Measurements from ENCODE around the gene EDIL3.

The EDIL3 gene

DNA sequence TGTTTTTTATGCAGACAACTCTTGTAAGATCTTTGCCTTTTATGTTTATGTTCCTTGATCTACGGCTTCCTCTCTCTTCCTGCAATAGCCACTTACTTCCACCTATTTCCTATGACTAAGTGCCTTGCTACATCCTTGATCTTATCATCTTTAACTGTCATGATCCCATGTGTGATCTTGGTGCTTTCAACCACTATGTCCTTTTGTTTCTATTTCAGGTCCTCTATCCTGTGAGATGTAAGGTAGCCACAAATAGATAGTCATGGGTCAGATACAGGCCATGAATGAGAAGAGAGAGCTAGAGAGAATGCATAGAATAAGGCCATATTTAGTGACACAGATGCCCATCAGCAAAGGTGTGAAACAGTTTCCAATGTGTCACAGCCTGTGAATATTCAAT, 420.4 kb downstream of the EDIL3 start:
- H3K9me2 ChIP-seq (replicated peaks; ENCODE audit: control insufficient read depth, low read length) = no peaks in the 10 kb centered on the region
- no peaks in the 10 kb centered on the region for H4K20me1 ChIP-seq (ENCODE audit: control insufficient read depth, insufficient read depth, low read depth, low read length)
- H3K9me3 ChIP-seq (ENCODE audit: control insufficient read depth, insufficient read depth, low read length) = no peaks in the 10 kb centered on the region
- no peak overlapping the region for H3K4me3 ChIP-seq (ENCODE audit: low read length)
- H3K4me1 ChIP-seq (ENCODE audit: control insufficient read depth, low read length) = no peaks in the 10 kb centered on the region
- H3K27ac ChIP-seq (ENCODE audit: low read depth, low read length) = no peak overlapping the region
- H3K4me2 ChIP-seq (ENCODE audit: low read length) = no peak overlapping the region
- no peaks in the 10 kb centered on the region for H3K27me3 ChIP-seq (ENCODE audit: control insufficient read depth, low read length)
- TF ChIP-seq EZH2phosphoT487 (IDR thresholded peaks at IDR 0.05; ENCODE audit: borderline replicate concordance, low read length) = no peak
- TF ChIP-seq, protein P1, sequence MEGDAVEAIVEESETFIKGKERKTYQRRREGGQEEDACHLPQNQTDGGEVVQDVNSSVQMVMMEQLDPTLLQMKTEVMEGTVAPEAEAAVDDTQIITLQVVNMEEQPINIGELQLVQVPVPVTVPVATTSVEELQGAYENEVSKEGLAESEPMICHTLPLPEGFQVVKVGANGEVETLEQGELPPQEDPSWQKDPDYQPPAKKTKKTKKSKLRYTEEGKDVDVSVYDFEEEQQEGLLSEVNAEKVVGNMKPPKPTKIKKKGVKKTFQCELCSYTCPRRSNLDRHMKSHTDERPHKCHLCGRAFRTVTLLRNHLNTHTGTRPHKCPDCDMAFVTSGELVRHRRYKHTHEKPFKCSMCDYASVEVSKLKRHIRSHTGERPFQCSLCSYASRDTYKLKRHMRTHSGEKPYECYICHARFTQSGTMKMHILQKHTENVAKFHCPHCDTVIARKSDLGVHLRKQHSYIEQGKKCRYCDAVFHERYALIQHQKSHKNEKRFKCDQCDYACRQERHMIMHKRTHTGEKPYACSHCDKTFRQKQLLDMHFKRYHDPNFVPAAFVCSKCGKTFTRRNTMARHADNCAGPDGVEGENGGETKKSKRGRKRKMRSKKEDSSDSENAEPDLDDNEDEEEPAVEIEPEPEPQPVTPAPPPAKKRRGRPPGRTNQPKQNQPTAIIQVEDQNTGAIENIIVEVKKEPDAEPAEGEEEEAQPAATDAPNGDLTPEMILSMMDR (IDR thresholded peaks at IDR 0.05; ENCODE audit: low read depth, low read length, poor library complexity, severe bottlenecking) = no peak
- no peaks in the 10 kb centered on the region for H3K79me2 ChIP-seq (ENCODE audit: control insufficient read depth, low read length)
- H3K36me3 ChIP-seq (ENCODE audit: control insufficient read depth, low read length) = no peaks in the 10 kb centered on the region
- no peaks in the 10 kb centered on the region for H3F3A ChIP-seq (ENCODE audit: control insufficient read depth, insufficient read depth)

DNA sequence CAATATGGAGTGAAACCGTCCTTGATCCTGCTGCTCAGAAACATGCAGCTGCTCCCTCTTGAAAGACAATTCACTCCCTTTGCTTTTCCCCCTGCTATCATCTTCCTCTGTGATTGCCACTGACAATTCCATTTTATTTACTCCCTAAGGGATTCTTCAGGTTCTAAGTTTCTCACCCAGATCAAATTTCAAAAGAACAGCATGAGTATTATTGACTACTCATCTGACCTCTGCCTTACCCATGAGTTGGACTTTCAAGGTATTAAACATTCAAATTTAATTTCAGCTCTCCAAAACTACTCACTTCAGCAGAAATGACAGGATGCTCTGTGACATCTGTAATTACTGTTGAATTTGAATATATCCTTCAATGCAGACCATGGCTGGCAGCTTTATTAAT, 427.5 kb downstream of the EDIL3 start:
- H3K9me2 ChIP-seq (replicated peaks; ENCODE audit: control insufficient read depth, low read length) = no peaks in the 10 kb centered on the region
- H3K27ac ChIP-seq (ENCODE audit: low read depth, low read length) = no peak overlapping the region
- H3K4me3 ChIP-seq (ENCODE audit: low read length) = no peak overlapping the region
- no peaks in the 10 kb centered on the region for H3K79me2 ChIP-seq (ENCODE audit: control insufficient read depth, low read length)
- no peaks in the 10 kb centered on the region for H3F3A ChIP-seq (ENCODE audit: control insufficient read depth, insufficient read depth)
- H3K27me3 ChIP-seq (ENCODE audit: control insufficient read depth, low read length) = no peaks in the 10 kb centered on the region
- no peaks in the 10 kb centered on the region for H4K20me1 ChIP-seq (ENCODE audit: control insufficient read depth, insufficient read depth, low read depth, low read length)
- no peaks in the 10 kb centered on the region for H3K9me3 ChIP-seq (ENCODE audit: control insufficient read depth, insufficient read depth, low read length)
- H3K4me1 ChIP-seq (ENCODE audit: control insufficient read depth, low read length) = no peaks in the 10 kb centered on the region
- TF ChIP-seq, protein P1 (IDR thresholded peaks at IDR 0.05; ENCODE audit: low read depth, low read length, poor library complexity, severe bottlenecking) = no peak
- TF ChIP-seq EZH2phosphoT487 (IDR thresholded peaks at IDR 0.05; ENCODE audit: borderline replicate concordance, low read length) = no peak
- H3K4me2 ChIP-seq (ENCODE audit: low read length) = no peak overlapping the region
- H3K36me3 ChIP-seq (ENCODE audit: control insufficient read depth, low read length) = no peaks in the 10 kb centered on the region

DNA sequence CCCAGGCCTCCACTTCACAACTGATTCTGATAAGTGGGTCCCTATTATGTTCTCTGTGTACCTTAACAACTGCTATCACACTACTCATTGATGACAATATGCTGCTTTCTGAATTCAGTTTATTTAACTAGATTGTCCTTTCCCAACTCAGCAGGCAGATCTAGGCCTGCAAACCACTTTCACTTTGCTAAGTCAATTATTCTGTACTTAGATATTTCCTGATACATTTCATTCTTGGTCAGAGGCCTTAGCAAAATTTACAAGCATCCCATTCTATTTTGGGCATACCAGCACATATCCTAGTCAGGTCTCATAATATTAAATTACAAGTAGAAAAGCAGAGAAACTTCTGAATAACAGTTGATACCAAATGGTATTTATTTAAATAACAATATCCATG, 428.3 kb downstream of the EDIL3 start:
- H3K27ac ChIP-seq (ENCODE audit: low read depth, low read length) = no peak overlapping the region
- H3F3A ChIP-seq (ENCODE audit: control insufficient read depth, insufficient read depth) = no peaks in the 10 kb centered on the region
- no peaks in the 10 kb centered on the region for H3K27me3 ChIP-seq (ENCODE audit: control insufficient read depth, low read length)
- H3K9me2 ChIP-seq (replicated peaks; ENCODE audit: control insufficient read depth, low read length) = no peaks in the 10 kb centered on the region
- no peaks in the 10 kb centered on the region for H3K9me3 ChIP-seq (ENCODE audit: control insufficient read depth, insufficient read depth, low read length)
- H3K4me1 ChIP-seq (ENCODE audit: control insufficient read depth, low read length) = no peaks in the 10 kb centered on the region
- no peak overlapping the region for H3K4me2 ChIP-seq (ENCODE audit: low read length)
- TF ChIP-seq, protein P1 (IDR thresholded peaks at IDR 0.05; ENCODE audit: low read depth, low read length, poor library complexity, severe bottlenecking) = no peak
- no peak for TF ChIP-seq EZH2phosphoT487 (IDR thresholded peaks at IDR 0.05; ENCODE audit: borderline replicate concordance, low read length)
- H3K4me3 ChIP-seq (ENCODE audit: low read length) = no peak overlapping the region
- H4K20me1 ChIP-seq (ENCODE audit: control insufficient read depth, insufficient read depth, low read depth, low read length) = no peaks in the 10 kb centered on the region
- H3K79me2 ChIP-seq (ENCODE audit: control insufficient read depth, low read length) = no peaks in the 10 kb centered on the region
- H3K36me3 ChIP-seq (ENCODE audit: control insufficient read depth, low read length) = no peaks in the 10 kb centered on the region

DNA sequence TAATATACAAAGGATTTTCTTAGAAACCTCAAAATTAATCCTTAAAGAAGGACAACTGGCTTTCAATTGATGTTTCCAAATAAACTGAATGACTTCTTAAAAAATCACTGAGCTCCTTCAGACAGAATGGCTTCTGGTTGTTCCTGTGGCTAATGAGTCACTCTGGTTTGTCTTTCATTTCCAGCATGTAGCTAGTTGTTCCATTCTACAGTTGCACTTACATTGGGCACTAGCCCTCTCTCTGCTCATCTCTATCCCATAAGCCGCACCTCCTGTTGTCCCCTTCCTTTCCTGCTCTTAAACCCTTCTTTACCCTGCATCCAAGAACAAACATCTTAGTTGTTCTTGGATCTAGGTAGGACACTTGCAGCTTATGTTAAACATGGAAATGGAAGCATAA, 428.8 kb downstream of the EDIL3 start:
- no peak overlapping the region for H3K4me3 ChIP-seq (ENCODE audit: low read length)
- H3K4me1 ChIP-seq (ENCODE audit: control insufficient read depth, low read length) = no peaks in the 10 kb centered on the region
- no peaks in the 10 kb centered on the region for H3K36me3 ChIP-seq (ENCODE audit: control insufficient read depth, low read length)
- no peaks in the 10 kb centered on the region for H4K20me1 ChIP-seq (ENCODE audit: control insufficient read depth, insufficient read depth, low read depth, low read length)
- H3K27me3 ChIP-seq (ENCODE audit: control insufficient read depth, low read length) = no peaks in the 10 kb centered on the region
- no peaks in the 10 kb centered on the region for H3F3A ChIP-seq (ENCODE audit: control insufficient read depth, insufficient read depth)
- TF ChIP-seq, protein P1 (IDR thresholded peaks at IDR 0.05; ENCODE audit: low read depth, low read length, poor library complexity, severe bottlenecking) = no peak
- no peak for TF ChIP-seq EZH2phosphoT487 (IDR thresholded peaks at IDR 0.05; ENCODE audit: borderline replicate concordance, low read length)
- H3K9me3 ChIP-seq (ENCODE audit: control insufficient read depth, insufficient read depth, low read length) = no peaks in the 10 kb centered on the region
- no peak overlapping the region for H3K4me2 ChIP-seq (ENCODE audit: low read length)
- no peak overlapping the region for H3K27ac ChIP-seq (ENCODE audit: low read depth, low read length)
- no peaks in the 10 kb centered on the region for H3K79me2 ChIP-seq (ENCODE audit: control insufficient read depth, low read length)
- no peaks in the 10 kb centered on the region for H3K9me2 ChIP-seq (replicated peaks; ENCODE audit: control insufficient read depth, low read length)

Measured in DOHH2 (cell line).